Mesenchymal stem cell (in vitro differentiated cells and primary cell): ENCODE results near the gene SCNN1A.
A peak's percentile ranks its signal among the peaks of the same experiment; 100 is the strongest.

Experiments used
- DNase-seq: peaks from one replicate; pipeline ENCODE4 v3.0.0-alpha.2; 2013
- H2AFZ ChIP-seq: one replicate; pipeline ENCODE4 v1.6.1; 2013; ENCODE audit warnings: low read depth, mild to moderate bottlenecking, control low read depth, inconsistent platforms, low read length, moderate library complexity
- H2AK5ac ChIP-seq: 2 replicates; pipeline ENCODE4 v1.6.1; 2013; ENCODE audit warnings: low read length, moderate library complexity, mild to moderate bottlenecking, inconsistent platforms; ENCODE audit not compliant: severe bottlenecking
- H2BK120ac ChIP-seq: one replicate; pipeline ENCODE4 v1.6.1; 2013; ENCODE audit warnings: low read depth, mild to moderate bottlenecking, inconsistent platforms, low read length, moderate library complexity
- H2BK12ac ChIP-seq, 2 experiments: one replicate each; pipeline ENCODE4 v1.6.1; 2013; ENCODE audit warnings: inconsistent platforms in 2 of 2, low read length in 2 of 2, mild to moderate bottlenecking in 2 of 2, moderate library complexity in 2 of 2, control low read depth in 1 of 2
- H2BK15ac ChIP-seq: one replicate; pipeline ENCODE4 v1.6.1; 2013; ENCODE audit warnings: mild to moderate bottlenecking, low read depth, inconsistent platforms; ENCODE audit not compliant: poor library complexity, severe bottlenecking
- H2BK5ac ChIP-seq: 2 replicates; pipeline ENCODE4 v1.6.1; 2013; ENCODE audit warnings: low read depth, mild to moderate bottlenecking, low read length, control low read depth, inconsistent platforms; ENCODE audit not compliant: poor library complexity, severe bottlenecking
- H3K14ac ChIP-seq, 2 experiments: one replicate each; pipeline ENCODE4 v1.6.1; 2013; ENCODE audit warnings: inconsistent platforms in 2 of 2, low read length in 2 of 2, control low read depth in 1 of 2, mild to moderate bottlenecking in 1 of 2, moderate library complexity in 1 of 2
- H3K18ac ChIP-seq, 2 experiments: one replicate each; pipeline ENCODE4 v1.6.1; 2013; ENCODE audit warnings: inconsistent platforms in 2 of 2, low read length in 2 of 2, control low read depth in 1 of 2, low read depth in 1 of 2, mild to moderate bottlenecking in 1 of 2
- H3K23ac ChIP-seq, 2 experiments: one replicate each; pipeline ENCODE4 v1.6.1; 2013; ENCODE audit warnings: inconsistent platforms in 2 of 2, low read length in 2 of 2, mild to moderate bottlenecking in 2 of 2, moderate library complexity in 2 of 2, control low read depth in 1 of 2
- H3K27ac ChIP-seq: 2 replicates; pipeline ENCODE4 v1.5.1; 2013; ENCODE audit warnings: mild to moderate bottlenecking, moderate library complexity, low read length, control low read depth, inconsistent platforms; ENCODE audit not compliant: poor library complexity, severe bottlenecking
- H3K27me3 ChIP-seq, 2 experiments: 2 replicates each; pipeline versions ENCODE4 v1.6.1 to v1.7.0; 2013; ENCODE audit warnings: low read length in 2 of 2, mild to moderate bottlenecking in 2 of 2, moderate library complexity in 2 of 2, control low read depth in 1 of 2, inconsistent platforms in 1 of 2; ENCODE audit not compliant: control insufficient read depth in 1 of 2, insufficient read depth in 1 of 2
- H3K36me3 ChIP-seq, 2 experiments: 2 replicates each; pipeline versions ENCODE4 v1.6.1 to v1.7.0; 2013; ENCODE audit warnings: low read length in 2 of 2, control low read depth in 1 of 2, inconsistent platforms in 1 of 2, low read depth in 1 of 2, mild to moderate bottlenecking in 1 of 2; ENCODE audit not compliant: insufficient read depth in 2 of 2, control insufficient read depth in 1 of 2
- H3K4ac ChIP-seq, 2 experiments: one replicate each; pipeline ENCODE4 v1.6.1; 2013; ENCODE audit warnings: inconsistent platforms in 2 of 2, low read length in 2 of 2, mild to moderate bottlenecking in 2 of 2, moderate library complexity in 2 of 2, control low read depth in 1 of 2, low read depth in 1 of 2
- H3K4me1 ChIP-seq: 2 replicates; pipeline ENCODE4 v1.6.1; 2013; ENCODE audit warnings: low read depth, low read length, control low read depth; ENCODE audit not compliant: control insufficient read depth, insufficient read depth
- H3K4me2 ChIP-seq: 2 replicates; pipeline ENCODE4 v1.6.1; 2013; ENCODE audit warnings: low read length, mild to moderate bottlenecking, inconsistent platforms; ENCODE audit not compliant: poor library complexity, severe bottlenecking
- H3K4me3 ChIP-seq, 2 experiments: 2 replicates each; pipeline versions ENCODE4 v1.5.1 to v1.7.0; 2013; ENCODE audit warnings: low read length in 2 of 2, mild to moderate bottlenecking in 2 of 2, control low read depth in 1 of 2, low read depth in 1 of 2; ENCODE audit not compliant: insufficient read depth in 1 of 2
- H3K79me1 ChIP-seq: replicated peaks from 2 replicates; pipeline ENCODE4 v1.6.1; 2013; ENCODE audit warnings: mild to moderate bottlenecking, control low read depth, low read length, inconsistent platforms; ENCODE audit not compliant: poor library complexity, severe bottlenecking
- H3K9ac ChIP-seq: 2 replicates; pipeline ENCODE4 v1.7.0; 2013; ENCODE audit warnings: mild to moderate bottlenecking, low read length, moderate library complexity
- H3K9me3 ChIP-seq: 2 replicates; pipeline ENCODE4 v1.7.0; 2013; ENCODE audit warnings: mild to moderate bottlenecking, low read length; ENCODE audit not compliant: control insufficient read depth
- H4K8ac ChIP-seq: one replicate; pipeline ENCODE4 v1.6.1; 2013; ENCODE audit warnings: inconsistent platforms, mild to moderate bottlenecking, low read length, moderate library complexity
- H4K91ac ChIP-seq: one replicate; pipeline ENCODE4 v1.6.1; 2013; ENCODE audit warnings: mild to moderate bottlenecking, low read length, inconsistent platforms
- WGBS: methylation state at CpG from one replicate; pipeline ENCODE4 v1.1.7; 2013; ENCODE audit warnings: mixed read lengths; 5-methylcytosine and 5-hydroxymethylcytosine counted together

Gene SCNN1A

GRCh38 chr12:6322969-6323339 lies 52.4 kb downstream of the SCNN1A start:
- Histone ChIP-seq H3K4ac (no peak overlapping the region), H2AK5ac (no peak overlapping the region), H3K9me3 (no peaks in the 10 kb centered on the region), H3K18ac (peak overlapping the region in 1 of 2 experiments; percentile 64), H3K79me1 (peaks cover 12% of the 10 kb centered on the region), H3K27me3 (peaks cover 0 to 6% of the 10 kb centered on the region in 2 experiments), H3K14ac (no peak overlapping the region), H2BK12ac (no peak overlapping the region), H4K91ac (no peak overlapping the region), H3K9ac (peak overlapping the region; percentile 87), H3K4me2 (no peak overlapping the region), H2BK120ac (no peak overlapping the region), H3K27ac (peak overlapping the region; percentile 52), H3K23ac (no peak overlapping the region), H2BK5ac (no peak overlapping the region), H3K4me3 (no peak overlapping the region), H3K4me1 (peaks cover 25% of the 10 kb centered on the region), H2BK15ac (no peak overlapping the region), H3K36me3 (peaks cover 18 to 27% of the 10 kb centered on the region in 2 experiments), H2AFZ (no peak overlapping the region), H4K8ac (no peak overlapping the region)
- DNase-seq: no peak
- WGBS: 13% methylated on average over 2 of the region's 2 CpGs

- Histone ChIP-seq H3K79me1 (peaks cover 8% of the 10 kb centered on the region), H3K27ac (no peak overlapping the region), H3K4me2 (no peak overlapping the region), H2BK12ac (no peak overlapping the region), H4K8ac (peak overlapping the region; percentile 7), H2BK15ac (no peak overlapping the region), H3K27me3 (peaks cover 0 to 9% of the 10 kb centered on the region in 2 experiments), H3K9ac (no peak overlapping the region), H2BK5ac (no peak overlapping the region), H3K4me3 (no peak overlapping the region), H4K91ac (no peak overlapping the region), H3K9me3 (no peaks in the 10 kb centered on the region), H2AFZ (no peak overlapping the region), H3K4me1 (peaks cover 19% of the 10 kb centered on the region), H3K36me3 (peaks cover 12 to 23% of the 10 kb centered on the region in 2 experiments), H3K14ac (peak overlapping the region in 1 of 2 experiments; percentile 44), H2BK120ac (no peak overlapping the region), H2AK5ac (no peak overlapping the region), H3K23ac (no peak overlapping the region), H3K4ac (no peak overlapping the region), H3K18ac (peak overlapping the region in 1 of 2 experiments; percentile 61)
- WGBS: 89% methylated on average over 4 of the region's 4 CpGs
- no peak for DNase-seq
Observed at GRCh38 chr12:6322352-6322751, 53.0 kb downstream of the SCNN1A start.

DNA sequence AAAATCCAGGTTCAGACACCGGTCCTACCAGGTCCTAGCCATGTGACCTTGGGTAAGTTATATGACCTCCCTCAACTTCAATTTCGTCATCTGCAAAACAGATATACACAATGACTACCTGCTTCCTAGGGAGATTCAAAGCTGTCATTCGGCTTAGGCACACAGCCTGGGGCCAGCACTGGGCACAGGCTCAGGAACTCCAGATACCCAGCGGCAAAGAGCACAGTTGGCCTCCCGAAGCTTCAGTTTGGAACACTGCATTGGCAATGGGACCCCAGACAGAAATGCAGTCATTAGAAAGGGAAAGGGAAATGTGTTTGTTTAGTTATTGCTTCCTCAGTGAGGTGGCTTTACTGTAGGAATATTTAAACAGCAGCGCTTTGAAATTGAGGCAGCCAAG lies 53.5 kb downstream of the SCNN1A start:
- Histone ChIP-seq H3K36me3 (peaks cover 8 to 19% of the 10 kb centered on the region in 2 experiments), H4K8ac (no peak overlapping the region), H2AFZ (no peak overlapping the region), H3K27ac (no peak overlapping the region), H2BK5ac (no peak overlapping the region), H3K4me2 (no peak overlapping the region), H2AK5ac (no peak overlapping the region), H3K27me3 (peaks cover 0 to 9% of the 10 kb centered on the region in 2 experiments), H3K4ac (no peak overlapping the region), H2BK15ac (no peak overlapping the region), H3K79me1 (peaks cover 4% of the 10 kb centered on the region), H3K9me3 (no peaks in the 10 kb centered on the region), H3K18ac (no peak overlapping the region), H3K4me3 (no peak overlapping the region), H3K23ac (no peak overlapping the region), H3K4me1 (peaks cover 18% of the 10 kb centered on the region), H2BK120ac (no peak overlapping the region), H3K14ac (no peak overlapping the region), H4K91ac (no peak overlapping the region), H3K9ac (no peak overlapping the region), H2BK12ac (peak overlapping the region in 1 of 2 experiments; percentile 29)
- 92% methylated on average over 6 of the region's 6 CpGs for WGBS
- DNase-seq: no peak

GRCh38 chr12:6319446-6319845 lies 55.9 kb downstream of the SCNN1A start:
- H3K79me1 ChIP-seq: no peaks in the 10 kb centered on the region
- WGBS: 98% methylated on average over 4 of the region's 4 CpGs
- H2BK12ac ChIP-seq: no peak overlapping the region
- no peak overlapping the region for H3K4me3 ChIP-seq
- peaks cover 16% of the 10 kb centered on the region for H3K4me1 ChIP-seq
- H3K4ac ChIP-seq: no peak overlapping the region
- no peak for DNase-seq
- no peak overlapping the region for H3K18ac ChIP-seq
- H3K27ac ChIP-seq: no peak overlapping the region
- H3K23ac ChIP-seq: no peak overlapping the region
- no peak overlapping the region for H4K8ac ChIP-seq
- no peak overlapping the region for H3K4me2 ChIP-seq
- peaks cover 0 to 9% of the 10 kb centered on the region in 2 experiments for H3K27me3 ChIP-seq
- H3K9me3 ChIP-seq: no peaks in the 10 kb centered on the region
- no peak overlapping the region for H2BK15ac ChIP-seq
- no peak overlapping the region for H2AK5ac ChIP-seq
- no peak overlapping the region for H3K14ac ChIP-seq
- no peak overlapping the region for H2AFZ ChIP-seq
- no peak overlapping the region for H4K91ac ChIP-seq
- H3K36me3 ChIP-seq: peaks cover 2% of the 10 kb centered on the region in 2 experiments
- H2BK120ac ChIP-seq: no peak overlapping the region
- H2BK5ac ChIP-seq: no peak overlapping the region
- H3K9ac ChIP-seq: no peak overlapping the region
